GM11168 (cell line): ENCODE results near the gene LIN54.

Experiments used
- in situ Hi-C: fragments of 300-500 bp; cut with MboI; formaldehyde crosslinking; loops from one replicate; pipeline ENCODE4 v1.12.0; 2022; ENCODE audit warnings: low sequenced_read_pairs; ENCODE audit not compliant: unreplicated experiment

LIN54 gene

GRCh38 chr4:82898322-82899243, 112.0 kb downstream of the LIN54 start:
- in situ Hi-C loops, result no loop called here

GRCh38 chr4:82896755-82897154, 113.9 kb downstream of the LIN54 start:
- in situ Hi-C loops, result no loop called here

- in situ Hi-C loops, result no loop called here
Measured at GRCh38 chr4:82893942-82894341, 116.7 kb downstream of the LIN54 start.

GRCh38 chr4:82892467-82892802, 118.2 kb downstream of the LIN54 start:
- in situ Hi-C loops, result no loop called here

- in situ Hi-C loops, result no loop called here
Measured at GRCh38 chr4:82891707-82892466, 118.7 kb downstream of the LIN54 start.

- in situ Hi-C loops, result no loop called here
Measured at GRCh38 chr4:82890901-82891706, 119.5 kb downstream of the LIN54 start, which contains the start of gene SEC31A. Gene SEC31A (minus strand): TSS chr4:82891153. CDS start chr4:82881936, 9,217 bp downstream.

GRCh38 chr4:82890528-82890900, 120.1 kb downstream of the LIN54 start:
- in situ Hi-C loops, result no loop called here

GRCh38 chr4:82889287-82889686, 121.3 kb downstream of the LIN54 start:
- in situ Hi-C loops, result no loop called here

- in situ Hi-C loops, result no loop called here
Measured at GRCh38 chr4:82886147-82886942, 124.3 kb downstream of the LIN54 start.

- in situ Hi-C loops, result no loop called here
Measured at GRCh38 chr4:82885410-82885809, 125.2 kb downstream of the LIN54 start.
